ENCODE results near the gene KCNMA1.
"Not testable (repeated sequence)": the region's sequence is repeated elsewhere in the genome, so short reads cannot be mapped to it uniquely, and the experiment has no call there.

KCNMA1 gene

GRCh38 chr10:77392236-77392721 lies 245.3 kb downstream of the KCNMA1 start:
- peak; percentile 65 for DNase-seq (ENCODE audit: low read depth, low spot score)

GRCh38 chr10:77391605-77392235 lies 245.9 kb downstream of the KCNMA1 start:
- in situ Hi-C loops (cut with HindIII; ENCODE audit: low sequenced_read_pairs), result no loop called here
- no peak overlapping the region for H3K4me3 ChIP-seq (ENCODE audit: low read depth, low read length)
- TF ChIP-seq CTCF (IDR thresholded peaks at IDR 0.05; ENCODE audit: low read depth, low read length), result peak; percentile 73
- DNase-seq (ENCODE audit: low read depth, low spot score), result peak; percentile 91

More at GRCh38 chr10:77392236-77392721, 245.3 kb downstream of the KCNMA1 start:
- in situ Hi-C loops (cut with HindIII; ENCODE audit: low sequenced_read_pairs), result no loop called here
- H3K4me3 ChIP-seq (ENCODE audit: low read depth, low read length), result no peak overlapping the region
- no peak for TF ChIP-seq CTCF (IDR thresholded peaks at IDR 0.05; ENCODE audit: low read depth, low read length)

GRCh38 chr10:77390481-77390891 lies 247.1 kb downstream of the KCNMA1 start:
- in situ Hi-C loops (cut with HindIII; ENCODE audit: low sequenced_read_pairs), result no loop called here

GRCh38 chr10:77388571-77389100 lies 249.0 kb downstream of the KCNMA1 start:
- no peak for DNase-seq (ENCODE audit: low read depth, low spot score)
- H3K4me3 ChIP-seq (ENCODE audit: low read depth, low read length), result no peak overlapping the region
- no peak for TF ChIP-seq CTCF (IDR thresholded peaks at IDR 0.05; ENCODE audit: low read depth, low read length)
- in situ Hi-C loops (cut with HindIII; ENCODE audit: low sequenced_read_pairs), result no loop called here

More at GRCh38 chr10:77390481-77390891, 247.1 kb downstream of the KCNMA1 start:
- no peak for DNase-seq (ENCODE audit: low read depth, low spot score)
- no peak for TF ChIP-seq CTCF (IDR thresholded peaks at IDR 0.05; ENCODE audit: low read depth, low read length)
- H3K4me3 ChIP-seq (ENCODE audit: low read depth, low read length), result no peak overlapping the region

- DNase-seq (ENCODE audit: low read depth, low spot score); H3K4me3 ChIP-seq (ENCODE audit: low read depth, low read length); in situ Hi-C loops (cut with HindIII; ENCODE audit: low sequenced_read_pairs): not testable (repeated sequence)
Observed at GRCh38 chr10:77387701-77388100, 249.9 kb downstream of the KCNMA1 start.

GRCh38 chr10:77387247-77387646 lies 250.4 kb downstream of the KCNMA1 start:
- TF ChIP-seq CTCF (IDR thresholded peaks at IDR 0.05; ENCODE audit: low read depth, low read length), result no peak
- in situ Hi-C loops (cut with HindIII; ENCODE audit: low sequenced_read_pairs), result no loop called here
- no peak overlapping the region for H3K4me3 ChIP-seq (ENCODE audit: low read depth, low read length)
- no peak for DNase-seq (ENCODE audit: low read depth, low spot score)

- TF ChIP-seq CTCF (IDR thresholded peaks at IDR 0.05; ENCODE audit: low read depth, low read length), result no peak
- no peak overlapping the region for H3K4me3 ChIP-seq (ENCODE audit: low read depth, low read length)
- in situ Hi-C loops (cut with HindIII; ENCODE audit: low sequenced_read_pairs), result no loop called here
- peak; percentile 82 for DNase-seq (ENCODE audit: low read depth, low spot score)
Observed at GRCh38 chr10:77386838-77387237, 250.8 kb downstream of the KCNMA1 start.
